ENCODE results near the gene TBX21. TPM values are rescaled to one million over a fixed set of nuclear protein-coding genes. Genes with fewer than 3 reads are reported as not detected.

TBX21 gene
- total and polyA plus RNA-seq, 11 donors, result 0.07 to 3.2 (median 0.21) TPM; not detected in 2

- no peak for TF ChIP-seq POLR2A (IDR thresholded peaks at IDR 0.05)
- TF ChIP-seq, protein P1, sequence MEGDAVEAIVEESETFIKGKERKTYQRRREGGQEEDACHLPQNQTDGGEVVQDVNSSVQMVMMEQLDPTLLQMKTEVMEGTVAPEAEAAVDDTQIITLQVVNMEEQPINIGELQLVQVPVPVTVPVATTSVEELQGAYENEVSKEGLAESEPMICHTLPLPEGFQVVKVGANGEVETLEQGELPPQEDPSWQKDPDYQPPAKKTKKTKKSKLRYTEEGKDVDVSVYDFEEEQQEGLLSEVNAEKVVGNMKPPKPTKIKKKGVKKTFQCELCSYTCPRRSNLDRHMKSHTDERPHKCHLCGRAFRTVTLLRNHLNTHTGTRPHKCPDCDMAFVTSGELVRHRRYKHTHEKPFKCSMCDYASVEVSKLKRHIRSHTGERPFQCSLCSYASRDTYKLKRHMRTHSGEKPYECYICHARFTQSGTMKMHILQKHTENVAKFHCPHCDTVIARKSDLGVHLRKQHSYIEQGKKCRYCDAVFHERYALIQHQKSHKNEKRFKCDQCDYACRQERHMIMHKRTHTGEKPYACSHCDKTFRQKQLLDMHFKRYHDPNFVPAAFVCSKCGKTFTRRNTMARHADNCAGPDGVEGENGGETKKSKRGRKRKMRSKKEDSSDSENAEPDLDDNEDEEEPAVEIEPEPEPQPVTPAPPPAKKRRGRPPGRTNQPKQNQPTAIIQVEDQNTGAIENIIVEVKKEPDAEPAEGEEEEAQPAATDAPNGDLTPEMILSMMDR (IDR thresholded peaks at IDR 0.05), result no peak
- Histone ChIP-seq H3K27me3 (no peaks in the 10 kb centered on the region), H3K9me3 (no peaks in the 10 kb centered on the region), H3K4me3 (peak overlapping the region; percentile 66 to 100 (median 94)), H3K27ac (peak overlapping the region; percentile 82 to 98 (median 92)), H3K4me1 (peaks cover 0 to 45% (median 21%) of the 10 kb centered on the region in 12 donors), H3K36me3 (peaks cover 0 to 26% (median 12%) of the 10 kb centered on the region in 9 donors)
- ATAC-seq (peak; percentile 61 to 87 (median 64)), DNase-seq (peak; percentile 79 to 90 (median 83))
- WGBS, 4 donors, result 35 to 61% (median 46%) methylated on average over 35 to 47 of the region's 47 CpGs
- intact Hi-C loops (cut with DNase I), result loop anchor here in 7 of 10 donors (2.0 to 10.0 kb wide), 8 partner anchors 33 to 199 kb away; partner anchors contain the start of gene SP2 (in 1 of the 7)
These were observed 37.3 kb upstream of the TBX21 start for GRCh38 chr17:47695429-47696376.

- Histone ChIP-seq H3K36me3 (peaks cover 0 to 38% (median 15%) of the 10 kb centered on the region in 9 donors), H3K27me3 (no peaks in the 10 kb centered on the region), H3K27ac (peak overlapping the region in 8 of 12 donors; percentile 82 to 98 (median 94)), H3K9me3 (no peaks in the 10 kb centered on the region), H3K4me3 (peak overlapping the region; percentile 39 to 100 (median 94)), H3K4me1 (peaks cover 0 to 45% (median 21%) of the 10 kb centered on the region in 12 donors)
- no peak for TF ChIP-seq POLR2A (IDR thresholded peaks at IDR 0.05)
- TF ChIP-seq, protein P1 (IDR thresholded peaks at IDR 0.05), result no peak
- no peak for ATAC-seq
- intact Hi-C loops (cut with DNase I), result loop anchor here in 7 of 10 donors (2.0 to 10.0 kb wide), 8 partner anchors 35 to 198 kb away; partner anchors contain the start of gene SP2 (in 1 of the 7)
- WGBS, 4 donors, result 65 to 78% (median 73%) methylated on average over 9 to 11 of the region's 11 CpGs
- peak in 1 of 5 donors; percentile 46 for DNase-seq
These were observed 36.1 kb upstream of the TBX21 start for GRCh38 chr17:47696717-47697642.

DNA sequence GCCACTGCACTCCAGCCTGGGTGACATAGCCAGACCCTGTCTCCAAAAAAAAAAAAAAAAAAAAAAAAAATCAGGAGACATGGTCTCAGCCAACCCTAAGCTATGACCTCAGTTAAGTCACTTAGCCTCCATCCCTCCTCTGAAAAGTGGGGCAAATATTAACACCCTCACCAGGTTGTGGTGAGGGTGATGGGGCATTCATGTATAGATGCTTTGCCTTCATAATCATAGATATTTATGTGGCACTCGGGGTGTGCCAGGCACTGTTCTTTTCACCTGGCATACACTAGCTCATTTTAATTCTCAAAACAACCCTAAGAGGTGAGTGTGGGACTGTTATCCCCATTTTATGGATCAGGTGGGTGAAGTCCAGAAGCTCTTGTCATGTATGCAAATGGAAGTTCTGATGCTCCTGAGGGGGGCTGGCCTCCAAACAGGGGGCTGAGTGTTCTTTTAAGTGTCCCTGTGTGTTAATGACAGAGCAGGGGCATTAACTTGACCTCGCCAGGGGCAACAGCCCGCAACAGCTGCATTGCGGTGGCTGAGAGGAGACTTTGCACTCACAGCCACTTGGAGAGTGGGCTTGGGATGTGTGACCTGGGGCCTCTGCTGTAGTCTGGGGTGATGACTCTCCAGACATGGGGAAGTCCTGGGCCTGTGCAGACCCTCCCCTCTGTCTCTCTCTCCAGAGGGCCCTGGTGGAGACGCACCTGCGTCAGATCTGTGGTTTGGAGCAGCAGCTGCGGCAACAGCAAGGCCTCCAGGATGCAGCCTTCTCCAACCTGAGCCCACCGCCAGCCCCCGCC, 34.9 kb upstream of the TBX21 start:
- no peak overlapping the region for H3K4me3 ChIP-seq
- DNase-seq (peak in 1 of 5 donors; percentile 44), ATAC-seq (no peak)
- H3K27ac ChIP-seq, result no peak overlapping the region
- WGBS, 4 donors, result 74 to 80% (median 78%) methylated on average over 9 of the region's 9 CpGs
- H3K36me3 ChIP-seq, result peaks cover 0 to 38% (median 15%) of the 10 kb centered on the region in 9 donors
- no peaks in the 10 kb centered on the region for H3K27me3 ChIP-seq
- no peak for TF ChIP-seq POLR2A (IDR thresholded peaks at IDR 0.05)
- intact Hi-C loops (cut with DNase I), result loop anchor here in 7 of 10 donors (2.0 to 10.0 kb wide), 8 partner anchors 36 to 197 kb away; partner anchors contain the start of gene SP2 (in 1 of the 7)
- H3K9me3 ChIP-seq, result no peaks in the 10 kb centered on the region
- peaks cover 0 to 44% (median 14%) of the 10 kb centered on the region in 12 donors for H3K4me1 ChIP-seq

Measured in heart left ventricle (tissue), 16 donors.